ENCODE results near the gene PLD4. TPM values are rescaled to one million over a fixed set of nuclear protein-coding genes. Genes with fewer than 3 reads are reported as not detected.

PLD4 gene
- 1 to 10 TPM in 3 of 4 donors, under 1 TPM in 1; 0.84 to 2.6 (median 1.2) TPM for total RNA-seq

- H3K4me3 ChIP-seq (ENCODE audit: low read depth, poor library complexity, severe bottlenecking) = no peak within 1 kb of the TSS
- WGBS, 2 donors = 66 to 83% methylated on average over 11 to 13 of the region's 14 CpGs
- intact Hi-C loops (cut with DNase I; ENCODE audit: low total_unique reads) = no loop called here
- DNase-seq (ENCODE audit: low spot score in 2 of 2) = peak in 1 of 2 donors; percentile 65
- TF ChIP-seq POLR2A (IDR thresholded peaks at IDR 0.05) (no peak), CTCF (IDR thresholded peaks at IDR 0.05) (no peak)
Observed at GRCh38 chr14:104924421-104925213, at the start of gene PLD4. PLD4 (plus strand) TSS chr14:104924879; CDS start chr14:104927141, 2,262 bp downstream.

GRCh38 chr14:104875412-104875751 is 49.3 kb upstream of the PLD4 start:
- DNase-seq (ENCODE audit: low spot score in 2 of 2) = no peak
- intact Hi-C loops (cut with DNase I; ENCODE audit: low total_unique reads) = no loop called here
- no peak overlapping the region for H3K4me3 ChIP-seq (ENCODE audit: low read depth, poor library complexity, severe bottlenecking)
- WGBS, 2 donors = 94 to 97% methylated on average over 12 to 13 of the region's 13 CpGs
- TF ChIP-seq CTCF (IDR thresholded peaks at IDR 0.05) (no peak), POLR2A (IDR thresholded peaks at IDR 0.05) (no peak)

GRCh38 chr14:104875811-104876210 is 48.9 kb upstream of the PLD4 start:
- intact Hi-C loops (cut with DNase I; ENCODE audit: low total_unique reads) = no loop called here
- no peak overlapping the region for H3K4me3 ChIP-seq (ENCODE audit: low read depth, poor library complexity, severe bottlenecking)
- TF ChIP-seq CTCF (IDR thresholded peaks at IDR 0.05) (no peak), POLR2A (IDR thresholded peaks at IDR 0.05) (no peak)
- DNase-seq (ENCODE audit: low spot score in 2 of 2) = no peak
- 92 to 94% methylated on average over 7 to 8 of the region's 8 CpGs for WGBS, 2 donors

- intact Hi-C loops (cut with DNase I; ENCODE audit: low total_unique reads) = no loop called here
- DNase-seq (ENCODE audit: low spot score in 2 of 2) = no peak
- TF ChIP-seq CTCF (IDR thresholded peaks at IDR 0.05) (no peak), POLR2A (IDR thresholded peaks at IDR 0.05) (no peak)
- no peak overlapping the region for H3K4me3 ChIP-seq (ENCODE audit: low read depth, poor library complexity, severe bottlenecking)
- WGBS, 2 donors = 93 to 95% methylated on average over 7 of the region's 8 CpGs
Observed at GRCh38 chr14:104876251-104876699, 48.4 kb upstream of the PLD4 start.

GRCh38 chr14:104877066-104877805 is 47.4 kb upstream of the PLD4 start:
- 89 to 97% methylated on average over 7 to 14 of the region's 14 CpGs for WGBS, 2 donors
- H3K4me3 ChIP-seq (ENCODE audit: low read depth, poor library complexity, severe bottlenecking) = no peak overlapping the region
- intact Hi-C loops (cut with DNase I; ENCODE audit: low total_unique reads) = no loop called here
- no peak for TF ChIP-seq CTCF (IDR thresholded peaks at IDR 0.05)
- no peak for DNase-seq (ENCODE audit: low spot score in 2 of 2)

Data from lower leg skin (tissue), 4 donors.